GM21723 (cell line): ENCODE measurements around the gene SPEG.

Experiments
- ATAC-seq: cut with Tn5 transposase; IDR thresholded peaks from one replicate; pipeline ENCODE4 v1.9.1; 2021; ENCODE audit warnings: mild to moderate bottlenecking, moderate library complexity; ENCODE audit not compliant: unreplicated experiment

Gene SPEG

GRCh38 chr2:219458996-219459395 is 24.4 kb downstream of the SPEG start:
- ATAC-seq: no peak

GRCh38 chr2:219459460-219460311 is 25.0 kb downstream of the SPEG start:
- ATAC-seq: peak; percentile 79

GRCh38 chr2:219460424-219460926 is 25.8 kb downstream of the SPEG start:
- no peak for ATAC-seq

- ATAC-seq: no peak
These were observed 26.4 kb downstream of the SPEG start for GRCh38 chr2:219461047-219461514.

- ATAC-seq: no peak
These were observed 27.0 kb downstream of the SPEG start for GRCh38 chr2:219461669-219462068.

- no peak for ATAC-seq
These were observed 27.7 kb downstream of the SPEG start for GRCh38 chr2:219462349-219462748.

GRCh38 chr2:219464286-219465032 is 29.8 kb downstream of the SPEG start:
- ATAC-seq: no peak

GRCh38 chr2:219465659-219466561 is 31.3 kb downstream of the SPEG start:
- no peak for ATAC-seq

- no peak for ATAC-seq
These were observed 32.4 kb downstream of the SPEG start for GRCh38 chr2:219466816-219467735.

GRCh38 chr2:219467736-219468075 is 33.1 kb downstream of the SPEG start:
- ATAC-seq: no peak

GRCh38 chr2:219468410-219469185 is 34.0 kb downstream of the SPEG start:
- no peak for ATAC-seq

- no peak for ATAC-seq
These were observed 34.6 kb downstream of the SPEG start for GRCh38 chr2:219469186-219469724.

- no peak for ATAC-seq
These were observed 35.8 kb downstream of the SPEG start for GRCh38 chr2:219470429-219470828.

GRCh38 chr2:219471476-219472371 is 37.1 kb downstream of the SPEG start:
- no peak for ATAC-seq

GRCh38 chr2:219472629-219473187 is 38.1 kb downstream of the SPEG start:
- ATAC-seq: no peak

- ATAC-seq: no peak
These were observed 38.9 kb downstream of the SPEG start for GRCh38 chr2:219473511-219473910.

GRCh38 chr2:219474285-219475060 is 39.8 kb downstream of the SPEG start:
- no peak for ATAC-seq
